Measurements from ENCODE around the gene AKT1S1.

The AKT1S1 gene

DNA sequence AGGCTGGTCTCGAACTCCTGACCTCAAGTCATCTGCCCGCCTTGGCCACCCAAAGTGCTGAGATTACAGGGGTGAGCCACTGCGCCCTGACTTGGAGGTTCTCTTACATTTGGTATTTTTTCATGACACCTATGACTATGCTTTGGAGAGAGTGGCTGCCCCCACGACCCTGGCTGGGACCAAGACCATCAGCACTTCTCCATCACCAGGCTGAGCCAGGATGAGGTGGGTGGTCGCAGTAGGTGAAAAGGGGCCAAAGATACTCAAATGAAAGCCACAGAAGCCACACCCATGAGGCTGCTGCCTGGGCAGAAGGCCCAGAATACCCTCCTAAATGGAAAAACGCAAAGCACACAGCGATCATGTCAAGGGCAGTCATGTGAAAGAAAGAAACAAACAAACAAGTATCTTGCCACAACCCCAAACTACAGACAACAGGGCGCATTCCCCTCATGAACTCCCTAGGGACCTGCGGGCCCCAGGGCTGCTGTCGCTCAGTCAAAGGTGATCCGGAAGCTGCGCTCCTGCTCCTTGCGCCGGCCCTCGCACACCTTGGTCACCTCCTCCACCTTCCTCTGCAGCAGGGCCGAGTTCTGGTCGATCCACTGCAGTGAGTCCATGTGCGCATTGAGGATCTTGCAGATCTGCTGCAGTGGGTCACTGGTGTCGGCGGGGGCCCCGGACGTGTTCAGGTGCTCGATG, 30.7 kb upstream of the AKT1S1 start:
- DNase-seq, result no peak

DNA sequence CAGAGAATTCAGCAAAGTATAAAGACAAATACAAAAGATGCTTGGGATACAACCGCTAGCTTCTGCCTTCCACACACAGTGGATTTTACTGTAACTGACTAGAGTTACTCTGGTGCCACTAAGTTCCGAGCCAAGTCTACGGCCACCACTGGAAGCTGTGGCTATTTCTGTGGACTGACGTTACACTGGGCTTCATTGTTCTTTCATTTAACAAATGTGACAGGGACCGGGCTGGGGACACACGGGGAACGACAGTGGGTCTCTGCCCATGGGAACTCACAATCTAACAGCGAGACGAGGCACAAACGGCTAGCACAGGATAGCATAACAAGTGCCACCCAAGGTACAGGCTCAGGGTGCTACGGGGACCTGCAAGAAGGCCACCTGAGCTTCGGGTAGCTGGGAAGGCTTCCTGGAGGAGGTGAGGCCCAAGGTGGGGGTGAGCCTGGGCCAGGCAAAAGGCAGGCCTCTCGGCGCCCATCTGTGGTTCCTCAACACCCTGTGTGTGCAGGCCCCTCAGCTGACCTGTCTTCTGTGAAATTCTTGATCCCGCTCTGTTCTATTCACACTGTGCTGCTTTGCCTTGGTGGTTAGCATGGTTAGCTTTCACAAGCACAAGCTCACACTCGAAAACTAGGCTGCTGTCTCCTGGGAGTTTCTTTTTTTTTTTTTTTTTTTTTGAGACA, 29.9 kb upstream of the AKT1S1 start:
- DNase-seq, result no peak

DNA sequence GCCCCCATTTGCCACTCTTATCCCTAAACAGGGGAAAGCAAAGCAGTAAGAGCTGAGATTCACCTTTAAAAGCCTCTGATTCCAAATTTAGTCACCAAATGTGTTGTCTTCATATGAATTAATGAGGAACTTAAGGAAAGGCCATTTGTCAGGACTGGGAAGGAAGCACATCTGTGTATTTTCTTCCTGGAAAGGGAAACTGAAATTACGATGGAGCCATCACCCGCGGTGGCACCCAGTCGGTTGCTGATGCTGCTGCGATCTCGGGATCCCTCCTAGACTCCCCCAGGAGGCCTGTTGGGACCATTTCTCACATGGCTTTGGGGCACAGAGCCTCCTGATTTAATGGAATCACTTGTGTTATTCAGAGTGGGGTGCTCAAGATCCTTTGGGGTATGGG, 27.0 kb upstream of the AKT1S1 start:
- no peak for DNase-seq

DNA sequence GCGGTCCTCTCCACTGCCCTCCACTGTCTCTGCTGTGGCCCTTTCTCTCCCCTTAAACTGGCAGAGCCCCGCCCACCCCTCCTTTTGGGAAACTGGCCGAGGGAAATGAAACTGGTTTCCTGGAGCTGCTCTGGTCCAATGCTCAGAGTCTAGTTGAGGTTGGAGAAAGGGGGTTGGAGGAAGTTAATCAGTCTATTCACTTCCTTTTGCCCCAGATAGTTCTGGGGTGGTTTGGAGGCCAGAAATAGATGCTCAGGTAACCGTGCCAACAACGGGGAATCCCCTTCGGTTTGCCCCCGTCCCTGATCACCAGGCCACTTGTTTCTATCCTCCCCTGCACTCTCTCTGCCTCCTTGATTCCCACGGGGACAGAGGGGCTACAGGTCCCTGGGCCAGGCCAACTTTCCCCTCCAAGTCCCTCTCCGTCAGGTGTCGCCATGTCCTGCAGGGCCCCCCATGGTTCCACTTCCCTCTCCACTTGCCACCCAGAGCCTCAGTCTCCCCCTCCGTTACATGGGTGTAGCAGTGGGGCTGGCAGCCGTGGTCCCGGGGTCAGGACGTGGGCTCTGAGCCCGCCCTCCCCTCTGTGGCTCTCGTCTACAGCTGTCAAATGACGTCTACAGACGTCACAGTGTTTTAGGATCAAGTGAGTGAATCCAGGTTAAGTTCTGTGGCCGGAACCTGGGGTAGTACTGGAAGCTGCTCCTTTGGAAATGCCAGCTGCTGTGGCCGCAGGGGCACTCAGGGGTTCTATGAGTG, 19.9 kb upstream of the AKT1S1 start, which contains the start of gene IL4I1:
Gene IL4I1, minus strand, starts transcription at position 25 of the 759 bp plus-strand sequence. CDS start 727 bp downstream, outside the sequence.
- no peak for DNase-seq

DNA sequence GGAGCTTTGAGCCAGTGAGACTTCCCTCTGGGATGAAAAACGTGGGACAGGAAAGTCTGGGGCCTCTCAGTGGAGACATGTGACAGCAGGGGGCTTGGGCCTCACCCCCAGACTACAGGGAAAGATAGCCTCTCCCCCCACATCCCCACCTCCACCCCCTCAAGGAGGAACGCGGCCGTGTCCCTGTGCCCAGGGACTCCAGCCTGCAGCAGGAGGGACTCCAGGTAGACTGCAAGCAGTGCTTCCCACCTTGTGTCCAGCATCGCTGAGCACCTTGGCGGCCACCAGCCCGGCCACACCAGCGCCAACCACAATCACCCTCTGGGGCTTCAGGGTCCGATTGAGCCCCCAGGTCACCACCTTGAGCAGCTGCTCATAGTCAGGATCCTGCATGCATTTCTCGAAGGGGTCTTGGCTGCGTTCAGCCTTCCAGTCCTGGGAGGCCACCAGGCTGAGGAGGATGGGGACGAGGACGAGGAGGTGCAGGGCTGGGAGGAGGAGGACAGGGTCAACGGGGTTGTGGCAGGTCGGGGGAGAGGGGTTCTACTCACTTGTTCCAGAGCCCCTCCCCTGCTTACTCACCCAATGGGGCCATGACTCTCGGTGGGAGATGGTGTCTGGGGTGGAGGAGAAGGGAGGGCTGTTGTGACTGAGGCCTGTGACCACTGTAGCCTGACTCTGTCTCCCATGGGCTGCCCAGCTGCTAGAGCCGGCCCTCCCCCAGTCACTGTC, 18.6 kb upstream of the AKT1S1 start:
- no peak for DNase-seq

DNA sequence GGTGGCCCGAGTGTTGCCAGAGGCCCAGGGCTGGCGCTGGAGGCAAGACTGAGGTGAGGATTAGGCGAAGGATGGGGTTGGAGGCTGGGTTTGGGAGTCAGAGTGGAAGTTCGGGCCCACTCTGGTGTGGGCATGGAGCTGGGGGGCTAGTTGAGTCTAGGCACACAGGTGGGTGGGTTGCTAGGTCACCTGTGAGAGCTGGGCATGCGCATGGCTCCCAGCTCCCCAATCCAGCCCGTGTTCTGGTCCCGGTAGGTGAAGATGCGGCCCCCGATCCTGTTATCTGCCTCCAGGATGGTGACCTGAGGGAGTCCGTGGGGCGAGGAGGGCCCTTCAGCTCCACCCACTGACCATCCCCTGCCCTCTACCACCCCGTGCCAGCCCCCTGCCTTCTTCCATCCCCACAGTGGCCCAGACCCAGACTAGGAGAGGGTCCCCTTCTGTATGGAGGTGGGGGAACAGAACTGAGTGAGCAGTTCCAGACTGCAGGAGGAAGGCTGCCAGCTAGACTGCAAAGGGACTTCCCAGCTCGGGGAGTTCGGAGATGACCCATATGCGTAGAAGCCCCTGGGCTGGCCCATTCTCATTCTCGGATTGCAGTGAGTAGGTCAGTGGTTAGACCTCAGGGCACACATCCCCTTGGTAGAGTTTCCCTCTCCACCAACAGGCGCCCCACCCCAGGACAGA, 17.9 kb upstream of the AKT1S1 start:
- DNase-seq, result no peak

DNA sequence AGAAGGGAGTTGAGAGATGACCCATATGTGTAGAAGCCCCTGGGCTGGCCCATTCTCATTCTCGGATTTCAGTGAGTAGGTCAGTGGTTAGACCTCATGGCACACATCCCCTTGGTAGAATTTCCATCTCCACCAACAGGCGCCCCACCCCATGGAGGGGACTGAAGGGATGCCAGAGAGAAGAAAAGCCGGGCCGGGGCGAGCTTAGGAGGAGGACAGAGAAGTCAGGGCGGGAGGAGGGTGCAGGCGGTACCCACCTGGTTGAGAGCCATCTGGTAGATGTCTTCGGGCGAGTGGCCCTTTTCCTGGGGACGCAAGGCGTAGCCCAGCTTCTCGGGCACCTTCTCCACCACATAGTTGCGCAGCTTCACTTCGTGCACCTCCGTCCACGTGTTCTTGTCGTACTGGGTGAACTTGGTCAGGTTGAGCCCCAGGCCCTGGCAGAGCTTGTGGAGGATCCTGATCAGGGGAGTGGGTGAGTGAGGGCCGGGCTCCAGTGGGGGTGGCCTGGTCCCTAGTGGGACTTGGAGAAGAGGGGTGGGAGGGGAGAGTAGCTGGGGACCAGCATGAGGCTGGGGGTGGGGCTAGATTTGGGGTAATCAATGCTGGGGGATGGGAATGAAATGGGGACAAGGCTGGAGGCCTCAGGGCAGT, 17.0 kb upstream of the AKT1S1 start:
- no peak for DNase-seq

DNA sequence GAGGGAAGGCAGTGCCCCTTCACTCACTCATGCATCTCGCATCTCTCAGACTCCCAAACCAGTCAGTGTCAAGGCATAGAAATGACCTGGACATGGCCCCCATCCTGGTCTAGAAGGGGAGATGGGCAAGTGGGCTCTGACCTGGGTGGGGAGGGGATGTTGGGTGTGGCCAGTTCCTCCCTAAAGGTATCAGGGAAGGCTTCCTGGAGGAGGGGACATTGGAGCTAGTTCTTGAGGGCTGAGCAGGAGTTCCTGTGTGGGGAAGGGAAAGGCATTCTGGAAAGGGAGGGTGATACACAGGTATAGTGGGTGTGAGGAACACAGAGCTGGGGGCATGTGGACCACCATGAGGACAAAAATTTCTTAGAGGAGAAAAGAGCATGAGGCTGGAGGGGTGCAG, 15.6 kb upstream of the AKT1S1 start:
- no peak for DNase-seq

DNA sequence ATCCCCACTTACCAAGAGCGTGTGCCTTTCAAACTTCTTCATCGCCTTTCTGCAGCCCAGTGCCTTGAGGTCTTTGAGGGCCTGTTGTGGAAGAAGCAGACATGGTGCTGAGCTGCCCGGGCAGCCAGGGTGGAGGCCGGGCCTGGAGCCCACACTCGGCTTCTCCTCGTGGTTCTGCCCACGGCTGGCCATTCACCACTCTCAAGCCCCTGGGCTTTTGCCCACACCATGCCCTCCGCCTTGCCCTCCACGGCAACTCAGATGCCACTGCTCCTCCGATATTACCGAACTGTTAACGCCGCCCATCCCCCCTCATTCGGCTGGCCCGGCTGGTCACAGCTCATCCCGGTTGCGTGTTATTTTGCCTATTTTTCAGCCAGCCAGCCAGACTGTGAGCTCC, 14.2 kb upstream of the AKT1S1 start:
- DNase-seq, result no peak

DNA sequence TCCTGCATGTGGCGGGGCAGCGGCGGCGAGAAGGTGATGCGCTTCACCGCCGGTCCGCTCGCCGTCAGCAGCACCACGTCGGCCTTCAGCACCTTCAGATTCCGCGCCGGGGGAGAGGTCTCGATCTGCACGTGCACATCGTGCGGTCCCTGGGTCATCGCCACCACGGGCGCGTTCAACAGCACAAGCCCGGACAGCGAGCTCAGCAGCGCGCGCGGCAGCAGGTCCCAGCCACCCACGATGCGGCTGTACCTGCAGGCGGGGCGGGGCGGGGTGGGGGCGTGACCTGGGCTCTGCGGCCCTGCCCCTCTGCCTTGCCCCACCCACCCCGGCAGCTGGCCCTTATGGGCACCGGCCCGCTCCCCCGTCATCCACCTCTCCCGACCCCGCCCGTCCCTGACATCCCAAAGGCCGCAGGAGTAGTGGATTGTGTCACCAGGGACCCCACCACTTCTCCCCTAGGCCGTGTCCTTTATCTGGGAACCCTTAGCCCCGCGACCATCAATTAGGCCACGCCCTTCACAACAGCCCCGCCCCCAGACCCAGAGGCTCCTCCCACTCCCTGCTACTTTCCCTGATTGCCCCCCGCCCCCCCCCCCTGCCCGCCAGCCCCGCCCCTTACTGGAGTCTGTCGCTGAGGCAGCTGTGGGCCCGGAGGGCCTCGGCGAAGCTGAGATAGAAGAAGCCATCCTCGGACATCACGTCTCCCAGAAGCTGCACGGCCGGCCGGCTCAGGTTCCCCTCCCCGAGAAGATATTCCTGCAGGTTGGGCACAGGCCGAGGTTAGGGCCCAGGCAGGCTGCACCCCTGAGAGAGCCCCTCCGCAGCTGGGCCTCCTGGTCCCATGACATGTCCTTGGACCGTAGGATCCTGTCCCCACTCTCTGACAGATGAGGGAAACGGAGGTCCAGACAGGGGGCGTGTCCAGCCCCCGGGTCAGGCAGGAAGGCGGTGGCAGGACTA, 13.5 kb upstream of the AKT1S1 start:
- DNase-seq, result no peak

DNA sequence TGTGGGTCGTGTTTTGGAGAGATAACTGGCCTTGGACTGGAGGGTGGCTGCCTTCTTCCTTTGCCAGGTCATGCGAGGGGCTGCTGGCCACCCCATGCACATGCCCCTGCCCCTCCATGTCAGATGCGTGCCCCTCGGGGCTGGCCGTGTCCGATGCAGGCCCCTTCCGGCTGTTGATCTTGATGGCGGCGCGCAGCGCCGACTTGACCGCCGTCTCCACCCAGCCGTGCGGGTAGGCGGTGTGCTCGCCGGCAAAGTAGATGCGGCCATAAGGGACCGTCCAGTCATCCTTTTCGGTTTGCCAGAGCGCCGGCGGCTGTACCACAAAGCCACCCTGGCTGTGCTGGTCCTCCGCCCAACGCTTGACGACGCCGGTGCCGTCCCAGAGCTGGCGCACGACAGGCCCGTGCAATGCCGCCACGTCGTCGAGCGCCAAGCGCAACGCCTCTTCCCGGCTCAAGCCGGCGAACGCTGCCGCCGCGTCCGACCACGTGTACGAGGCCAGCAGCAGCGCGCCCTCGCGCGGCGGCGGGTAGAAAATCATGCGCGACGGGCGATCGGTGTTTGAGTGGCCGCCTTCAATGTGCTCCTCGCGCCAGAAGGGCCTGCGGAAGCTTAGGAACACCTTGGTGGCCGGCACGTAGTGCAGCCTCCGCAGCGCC, 12.7 kb upstream of the AKT1S1 start:
- no peak for DNase-seq

DNA sequence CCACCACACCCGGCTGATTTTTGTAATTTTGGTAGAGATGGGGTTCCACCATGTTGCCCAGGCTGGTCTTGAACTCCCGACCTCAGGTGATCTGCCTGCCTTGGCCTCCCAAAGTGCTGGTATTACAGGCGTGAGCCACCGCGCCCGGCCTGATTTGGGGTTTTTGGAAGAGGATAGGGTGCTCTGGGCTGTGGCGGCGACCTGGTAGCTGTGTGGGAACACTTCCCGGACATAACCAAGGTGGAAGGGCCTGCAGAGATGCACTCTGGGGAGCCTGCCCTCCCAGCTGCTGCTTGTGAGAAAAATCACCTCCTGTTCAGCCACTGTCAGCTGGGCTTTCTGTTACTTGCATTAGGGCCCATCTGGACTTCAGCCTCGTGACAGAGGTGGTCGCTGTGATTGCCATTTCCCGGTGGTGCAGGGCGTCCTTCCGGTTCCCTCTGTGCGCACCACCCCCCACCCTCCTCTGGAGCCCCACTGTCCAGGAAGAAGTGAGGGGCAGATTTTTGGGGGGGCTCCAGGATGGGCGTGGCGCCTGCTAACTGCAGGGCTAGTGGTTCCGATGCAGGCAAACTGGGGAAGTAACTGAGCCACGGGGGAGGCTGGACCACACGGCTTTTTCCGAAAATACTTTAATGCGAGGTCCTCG, 12.0 kb upstream of the AKT1S1 start:
- no peak for DNase-seq

DNA sequence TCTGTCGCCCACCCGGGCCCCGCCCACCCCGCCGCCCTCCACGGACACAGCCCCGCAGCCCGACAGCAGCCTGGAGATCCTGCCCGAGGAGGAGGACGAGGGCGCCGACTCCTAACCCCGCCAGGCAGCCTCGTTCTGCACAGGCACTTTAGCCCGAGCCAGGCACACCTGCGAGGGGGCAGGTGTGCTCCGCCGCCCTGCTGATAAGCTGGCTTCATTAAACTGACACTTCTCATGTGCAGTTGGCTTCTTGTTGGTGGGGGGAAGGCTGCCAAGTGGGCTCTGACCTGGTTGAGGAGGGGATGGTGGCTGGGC, 11.3 kb upstream of the AKT1S1 start:
- no peak for DNase-seq

DNA sequence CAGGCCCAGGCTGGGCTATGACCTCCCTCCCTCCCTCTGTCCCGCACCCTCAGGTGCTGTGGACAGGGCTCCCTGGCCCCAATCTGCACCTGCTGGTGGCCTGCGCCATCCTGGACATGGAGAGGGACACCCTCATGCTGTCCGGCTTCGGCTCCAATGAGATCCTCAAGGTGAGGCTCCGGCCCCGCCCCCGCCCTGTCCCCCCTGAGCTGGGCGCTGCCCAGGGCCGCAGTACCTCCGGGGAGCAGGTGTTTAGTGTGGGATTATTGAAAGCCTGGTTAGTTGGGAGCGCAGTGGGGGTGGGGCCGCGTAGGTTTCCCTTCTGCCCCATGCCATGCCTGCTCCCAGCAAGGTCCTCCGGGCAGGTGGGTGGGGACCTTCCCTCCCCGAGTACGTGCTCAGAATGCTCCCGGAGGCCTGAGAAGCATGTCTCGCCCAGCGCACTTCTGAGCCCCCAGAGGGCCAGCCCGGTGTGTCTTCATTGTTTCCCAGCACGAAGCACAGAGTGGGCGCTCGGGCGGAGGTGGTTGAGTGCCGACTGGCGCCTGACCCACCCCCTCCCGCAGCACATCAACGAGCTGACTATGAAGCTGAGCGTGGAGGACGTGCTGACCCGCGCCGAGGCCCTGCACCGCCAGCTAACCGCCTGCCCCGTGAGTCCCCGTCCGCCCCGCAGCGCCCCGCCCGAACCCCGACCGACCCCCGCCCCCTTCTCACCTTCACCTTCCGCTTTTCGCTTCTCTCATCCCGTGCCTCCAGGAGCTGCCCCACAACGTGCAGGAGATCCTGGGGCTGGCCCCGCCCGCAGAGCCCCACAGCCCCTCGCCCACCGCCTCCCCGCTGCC, 10.7 kb upstream of the AKT1S1 start:
- DNase-seq, result no peak

DNA sequence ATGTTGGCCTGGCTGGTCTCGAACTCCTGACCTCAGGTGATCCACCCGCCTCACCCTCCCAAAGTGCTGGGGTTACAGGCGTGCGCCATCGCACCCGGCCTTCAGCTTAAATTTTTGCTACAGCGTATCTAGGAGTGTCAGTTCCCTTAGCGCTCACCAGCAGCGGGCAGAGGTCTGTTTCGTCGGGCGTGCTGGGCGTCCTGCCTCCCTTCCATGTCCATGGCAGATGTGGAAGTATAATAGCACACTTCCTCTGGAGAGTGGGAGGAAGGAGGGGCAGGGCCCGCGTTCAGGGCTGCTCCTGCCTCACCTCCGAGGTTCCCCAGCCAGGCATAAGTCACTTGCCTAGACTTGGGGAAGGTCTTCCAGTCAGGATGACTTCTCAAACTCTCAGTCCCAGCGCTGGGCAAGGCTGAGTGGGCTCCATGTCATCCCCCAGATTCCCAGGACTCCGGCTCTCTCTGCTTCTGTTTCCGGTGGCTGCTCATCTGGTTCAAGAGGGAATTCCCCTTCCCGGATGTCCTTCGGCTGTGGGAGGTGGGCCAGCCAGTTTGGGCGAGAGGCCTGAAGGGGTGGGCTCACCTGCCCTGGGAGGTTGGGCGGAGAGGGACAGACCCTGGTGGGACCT, 10.0 kb upstream of the AKT1S1 start:
- no peak for DNase-seq

DNA sequence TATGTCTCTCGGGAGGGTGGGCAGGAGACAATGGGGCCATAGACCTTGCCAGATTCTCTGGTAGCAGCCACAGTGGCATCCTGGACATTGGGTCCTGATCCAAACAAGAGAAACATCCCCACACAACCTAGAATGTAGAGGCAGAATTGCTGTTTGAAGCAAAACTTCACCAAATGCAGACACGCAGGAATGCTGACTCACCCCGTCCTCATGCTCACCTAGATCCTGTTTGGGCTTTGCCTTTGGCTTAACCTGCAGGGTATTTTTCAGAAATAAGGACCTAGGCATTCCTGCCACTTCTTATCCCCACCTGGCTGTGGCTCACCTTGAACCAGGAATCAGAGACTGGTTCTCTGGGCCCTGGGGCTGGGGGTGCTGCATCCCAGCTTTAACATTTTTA, 7.6 kb upstream of the AKT1S1 start:
- no peak for DNase-seq

DNA sequence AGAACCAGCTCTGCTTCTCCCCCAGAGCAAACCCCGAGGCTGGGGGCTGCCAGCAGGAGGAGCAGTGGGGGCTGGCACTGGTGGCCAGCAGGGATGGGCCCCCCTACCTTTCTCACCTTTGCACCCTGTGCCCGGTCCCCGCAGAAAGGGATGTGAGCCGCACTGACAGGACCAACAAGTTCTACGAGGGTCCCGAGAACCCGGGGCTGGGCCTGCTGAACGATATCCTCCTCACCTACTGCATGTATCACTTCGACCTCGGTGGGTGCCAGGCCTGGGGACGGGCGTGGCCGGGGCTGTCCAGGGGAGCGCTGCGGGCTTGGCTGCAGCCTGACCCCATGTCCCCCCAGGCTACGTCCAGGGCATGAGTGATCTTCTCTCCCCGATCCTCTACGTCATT, 7.0 kb upstream of the AKT1S1 start:
- DNase-seq, result no peak

DNA sequence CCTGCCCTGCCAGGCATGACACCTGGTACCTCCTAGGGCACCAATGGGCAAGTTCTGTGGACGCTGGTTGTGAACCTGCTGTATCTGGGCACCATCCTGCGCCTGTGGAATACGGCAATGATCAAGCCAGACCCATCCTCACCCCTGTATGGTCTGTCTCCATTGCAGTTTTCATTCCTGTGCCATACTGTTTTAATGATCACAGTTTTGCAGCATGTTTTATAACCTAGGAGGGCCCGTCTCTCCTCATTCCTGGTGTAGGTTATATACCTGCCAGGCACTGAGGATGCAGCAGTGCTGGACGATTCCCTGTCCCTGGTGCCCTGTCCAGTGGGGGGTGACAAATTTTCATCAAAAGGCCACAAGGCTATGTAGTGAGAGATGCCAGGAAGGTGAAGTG, 5.9 kb upstream of the AKT1S1 start:
- no peak for DNase-seq

Data from T1000 (cell line).